ENCODE results near the gene RNASE4.

DNA sequence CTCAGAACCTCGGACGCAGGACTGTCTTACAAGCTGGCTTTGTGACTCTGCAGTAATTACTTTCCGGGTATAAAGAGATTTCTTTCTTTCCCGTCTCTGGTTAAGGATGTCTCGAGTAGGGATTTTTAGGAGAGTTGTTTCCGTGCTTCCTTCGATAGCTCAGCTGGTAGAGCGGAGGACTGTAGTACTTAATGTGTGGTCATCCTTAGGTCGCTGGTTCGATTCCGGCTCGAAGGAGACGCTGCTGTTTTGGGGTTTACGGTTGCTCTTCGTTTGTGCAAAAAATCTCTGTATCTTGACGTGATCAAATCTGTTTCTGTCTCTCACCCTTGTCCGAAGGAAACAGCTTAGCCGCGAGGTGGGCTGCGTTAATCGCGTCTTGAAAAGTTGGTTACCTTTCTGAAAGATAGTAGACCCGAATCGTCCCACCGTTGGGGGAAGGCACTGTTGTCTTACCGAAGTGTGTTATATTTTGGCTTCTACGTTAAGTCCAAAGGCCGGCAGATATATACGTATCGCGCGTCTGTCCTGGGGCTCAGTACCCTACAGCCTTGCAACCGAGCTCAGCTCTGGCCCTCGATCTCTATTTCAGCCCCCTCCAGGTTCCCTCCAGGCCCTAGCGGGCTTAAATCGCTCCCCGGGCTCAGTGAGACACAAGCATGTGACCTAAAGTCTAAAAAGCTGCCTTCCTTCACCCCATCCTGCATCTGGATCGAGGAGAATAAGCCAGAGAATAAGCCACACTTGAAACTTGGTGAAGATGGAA is 1.1 kb upstream of the RNASE4 start:
- TF ChIP-seq, protein P1, sequence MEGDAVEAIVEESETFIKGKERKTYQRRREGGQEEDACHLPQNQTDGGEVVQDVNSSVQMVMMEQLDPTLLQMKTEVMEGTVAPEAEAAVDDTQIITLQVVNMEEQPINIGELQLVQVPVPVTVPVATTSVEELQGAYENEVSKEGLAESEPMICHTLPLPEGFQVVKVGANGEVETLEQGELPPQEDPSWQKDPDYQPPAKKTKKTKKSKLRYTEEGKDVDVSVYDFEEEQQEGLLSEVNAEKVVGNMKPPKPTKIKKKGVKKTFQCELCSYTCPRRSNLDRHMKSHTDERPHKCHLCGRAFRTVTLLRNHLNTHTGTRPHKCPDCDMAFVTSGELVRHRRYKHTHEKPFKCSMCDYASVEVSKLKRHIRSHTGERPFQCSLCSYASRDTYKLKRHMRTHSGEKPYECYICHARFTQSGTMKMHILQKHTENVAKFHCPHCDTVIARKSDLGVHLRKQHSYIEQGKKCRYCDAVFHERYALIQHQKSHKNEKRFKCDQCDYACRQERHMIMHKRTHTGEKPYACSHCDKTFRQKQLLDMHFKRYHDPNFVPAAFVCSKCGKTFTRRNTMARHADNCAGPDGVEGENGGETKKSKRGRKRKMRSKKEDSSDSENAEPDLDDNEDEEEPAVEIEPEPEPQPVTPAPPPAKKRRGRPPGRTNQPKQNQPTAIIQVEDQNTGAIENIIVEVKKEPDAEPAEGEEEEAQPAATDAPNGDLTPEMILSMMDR (IDR thresholded peaks at IDR 0.05): peak in 1 of 7 experiments; percentile 12
- no peak for TF ChIP-seq POLR2A (IDR thresholded peaks at IDR 0.05)
